ENCODE measurements around the gene CLCN5.

The CLCN5 gene

DNA sequence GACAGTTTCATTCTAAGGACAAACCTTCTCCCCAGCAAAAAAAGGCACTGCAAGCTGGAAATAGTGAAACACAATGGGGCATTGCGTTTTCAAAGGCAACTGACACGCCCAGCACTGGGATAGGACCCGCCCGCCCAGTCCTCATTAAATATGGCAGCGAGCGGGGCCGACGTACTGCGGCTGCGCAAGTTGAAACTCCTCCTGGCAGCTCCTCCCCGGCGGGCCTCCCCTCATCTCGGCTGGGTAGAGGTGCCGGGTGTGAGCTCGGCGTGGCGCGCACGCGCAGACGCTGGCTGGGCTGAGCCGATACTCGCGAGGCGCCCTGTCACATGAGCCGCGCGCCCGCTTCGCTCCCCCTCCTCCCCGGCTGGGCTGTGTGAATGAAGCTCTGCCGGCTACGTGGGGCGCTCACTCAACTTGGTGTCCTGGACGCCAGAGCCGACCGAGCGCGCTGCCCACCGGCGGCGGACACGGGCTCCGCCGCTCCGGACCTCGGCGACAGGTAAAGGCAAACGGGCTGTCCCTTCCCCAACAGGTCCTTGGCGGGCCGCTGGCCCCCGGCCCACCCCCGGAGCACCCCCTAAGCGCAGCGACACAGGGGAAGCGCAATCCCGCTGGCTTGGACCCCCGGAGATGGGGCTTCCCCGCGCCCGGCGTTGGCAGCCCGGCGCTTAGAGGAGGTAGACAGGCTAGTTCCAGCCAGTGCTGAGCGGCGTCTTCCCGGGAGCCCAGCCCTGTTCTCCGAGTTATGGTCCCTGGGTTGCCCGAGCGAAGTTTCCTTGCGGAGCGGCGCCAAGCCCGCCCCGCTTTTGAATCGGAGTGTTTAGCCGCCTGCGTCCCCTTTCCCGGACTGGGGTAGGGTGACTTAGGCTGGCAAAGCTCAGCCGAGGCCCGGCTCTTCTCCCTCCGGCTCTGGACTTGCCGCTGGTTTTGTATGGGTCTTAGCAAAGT, at the start of gene CLCN5:
CLCN5 (plus strand) TSS at position 306 of the 951 bp plus-strand sequence. CDS start 2,703 bp downstream, outside the sequence.
- peak; percentile 96 for ATAC-seq (ENCODE audit: low read depth)
- Mint-ChIP-seq H3K27ac (peak within 1 kb of the TSS; percentile 75), H3K9me3 (no peaks in the 10 kb centered on the region), H3K4me1 (peaks cover 4% of the 10 kb centered on the region), H3K27me3 (no peaks in the 10 kb centered on the region), H3K4me3 (peak within 1 kb of the TSS; percentile 80), H3K36me3 (no peaks in the 10 kb centered on the region)
- DNase-seq (ENCODE audit: low spot score in 2 of 2): peak; percentile 79 to 90

DNA sequence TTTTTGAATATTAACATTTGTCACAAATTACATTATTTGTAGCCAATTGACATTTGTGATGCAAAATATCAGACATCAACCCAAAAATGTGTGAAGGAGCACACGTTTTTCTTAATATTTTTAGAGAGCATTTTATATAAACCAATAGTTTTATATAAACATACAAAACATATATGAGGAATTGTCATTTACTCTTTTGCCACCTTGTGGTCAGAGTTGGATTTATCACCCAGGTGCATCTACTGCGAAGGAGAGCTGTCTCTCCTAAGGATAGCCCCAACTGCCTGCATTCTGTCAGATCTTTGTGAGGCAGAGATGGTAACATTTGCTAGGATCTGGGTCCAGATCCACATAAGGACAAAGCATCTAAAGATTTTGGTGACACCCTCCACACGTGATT, 45.6 kb upstream of the CLCN5 start:
- no peak for ATAC-seq (ENCODE audit: low read depth)
- DNase-seq (ENCODE audit: low spot score in 2 of 2): peak in 1 of 2 donors; percentile 14
- Mint-ChIP-seq H3K27me3 (no peaks in the 10 kb centered on the region), H3K4me1 (peaks cover 10% of the 10 kb centered on the region), H3K9me3 (no peaks in the 10 kb centered on the region), H3K4me3 (no peak overlapping the region), H3K36me3 (peaks cover 1% of the 10 kb centered on the region), H3K27ac (peak overlapping the region; percentile 68)

DNA sequence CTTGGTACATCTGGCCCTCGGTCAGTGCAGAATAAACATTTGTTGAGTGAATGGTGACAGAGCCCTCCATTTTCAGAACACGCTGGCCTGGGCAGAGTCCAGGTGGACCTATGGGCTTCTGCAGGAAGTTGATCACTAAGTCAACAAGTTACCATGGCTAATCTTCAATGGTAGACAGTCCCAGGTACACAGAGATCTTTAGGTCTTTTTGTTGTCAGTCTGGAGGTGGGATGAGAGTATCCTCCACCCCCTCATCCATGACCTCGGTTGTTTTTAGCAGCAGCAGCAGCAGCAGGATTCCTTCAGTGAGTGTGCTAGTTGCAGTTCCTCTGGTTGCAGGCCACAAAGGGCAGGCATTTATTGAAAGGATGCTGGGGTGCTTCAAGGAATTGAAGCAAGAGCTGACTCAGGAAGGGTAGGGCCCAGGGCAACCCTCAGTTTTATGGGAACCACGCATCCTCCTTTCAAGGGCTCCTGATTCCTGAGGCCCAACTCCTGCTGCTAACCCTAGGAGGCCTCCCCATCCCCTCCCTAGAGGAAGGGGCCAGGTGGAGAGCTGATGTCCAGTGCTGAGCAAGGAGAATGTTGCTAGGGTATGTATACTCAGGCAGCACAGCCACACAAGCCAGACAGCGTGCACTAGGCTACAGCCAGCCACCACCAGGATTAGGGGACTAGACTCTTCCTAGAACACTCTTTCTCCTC, 44.8 kb upstream of the CLCN5 start:
- H3K36me3 Mint-ChIP-seq: peaks cover 1% of the 10 kb centered on the region
- DNase-seq (ENCODE audit: low spot score in 2 of 2) (no peak), ATAC-seq (ENCODE audit: low read depth) (no peak)
- H3K9me3 Mint-ChIP-seq: no peaks in the 10 kb centered on the region
- peaks cover 12% of the 10 kb centered on the region for H3K4me1 Mint-ChIP-seq
- H3K27ac Mint-ChIP-seq: peak overlapping the region; percentile 68
- no peak overlapping the region for H3K4me3 Mint-ChIP-seq
- no peaks in the 10 kb centered on the region for H3K27me3 Mint-ChIP-seq

DNA sequence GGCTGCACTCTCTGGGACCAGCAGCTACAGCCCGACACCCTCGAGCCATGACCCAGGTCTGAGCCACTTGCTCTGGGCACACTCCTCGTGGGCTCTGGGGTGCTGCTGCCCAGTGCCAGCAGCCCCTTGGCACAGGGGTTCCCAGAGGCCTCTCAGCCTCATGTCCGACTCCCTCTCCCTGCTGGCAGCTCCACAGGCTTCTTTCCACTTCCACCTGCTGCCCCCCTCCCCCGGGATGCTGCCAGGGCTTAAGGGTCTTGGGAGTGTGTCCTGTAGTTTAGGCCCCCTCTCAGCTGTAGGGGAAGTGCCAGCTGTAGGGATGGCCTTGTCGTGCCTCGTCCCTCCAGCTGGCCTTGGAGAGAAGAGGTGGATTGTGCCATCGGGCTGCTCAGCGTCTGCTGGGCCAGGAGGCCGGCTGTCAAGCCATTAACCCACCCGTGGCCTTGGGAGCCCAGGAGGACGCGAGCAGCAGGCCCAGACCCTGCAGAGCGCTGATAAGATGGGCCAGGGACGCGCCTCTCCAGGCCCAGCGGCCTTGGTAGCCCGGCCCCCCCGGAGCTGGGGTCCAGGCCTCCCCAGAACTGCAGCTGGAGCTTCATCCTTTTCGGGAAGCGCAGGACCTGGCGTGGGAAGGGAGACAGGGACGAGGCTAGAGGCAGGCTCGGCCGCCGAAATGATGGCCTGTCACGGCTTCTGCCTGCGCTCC, 44.1 kb upstream of the CLCN5 start:
- Mint-ChIP-seq H3K27me3 (no peaks in the 10 kb centered on the region), H3K27ac (peak overlapping the region; percentile 68), H3K4me3 (peak overlapping the region; percentile 92), H3K36me3 (peaks cover 1% of the 10 kb centered on the region), H3K9me3 (no peaks in the 10 kb centered on the region), H3K4me1 (peaks cover 13% of the 10 kb centered on the region)
- no peak for ATAC-seq (ENCODE audit: low read depth)
- no peak for DNase-seq (ENCODE audit: low spot score in 2 of 2)

DNA sequence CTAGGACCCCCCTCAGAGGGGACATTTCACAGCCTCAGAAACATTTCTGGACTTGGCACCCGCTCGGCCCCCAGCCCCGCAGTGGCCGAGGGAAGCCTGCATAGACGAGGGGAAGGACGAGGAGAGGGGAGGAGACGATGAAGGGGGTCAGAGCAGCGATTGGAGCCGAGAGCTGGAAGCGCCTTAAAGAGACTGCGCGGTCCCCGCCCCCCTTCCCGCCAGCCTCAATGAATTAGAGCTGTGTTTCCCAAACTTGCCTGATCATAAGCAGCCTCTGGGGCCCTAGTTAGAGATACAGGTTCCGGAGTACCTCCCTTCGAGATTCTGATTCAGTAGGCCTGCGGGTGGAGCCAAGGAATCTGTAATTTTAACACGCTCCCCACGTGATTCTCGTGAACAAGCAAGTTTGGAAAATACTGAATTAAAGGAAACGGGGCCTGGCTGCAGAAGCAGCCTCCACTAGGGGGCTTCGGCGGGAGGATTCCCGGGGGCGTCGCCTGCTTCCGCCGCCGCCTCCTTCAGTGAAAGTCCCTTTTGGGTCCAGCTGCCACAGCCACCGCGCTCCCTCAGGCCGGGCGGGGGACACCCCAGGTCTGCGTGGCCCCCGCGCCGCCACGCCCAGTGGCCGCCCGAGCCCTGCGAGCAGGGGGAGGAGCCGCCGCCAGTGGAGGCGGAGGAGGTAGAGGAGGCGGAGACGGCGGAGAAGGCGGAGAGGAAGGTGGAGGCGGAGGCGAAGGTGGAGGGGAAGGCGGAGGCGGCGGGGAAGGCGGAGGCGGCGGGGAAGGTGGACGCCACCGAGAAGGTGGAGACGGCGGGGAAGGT, 43.4 kb upstream of the CLCN5 start, which contains the start of gene USP27X:
USP27X (plus strand) TSS at position 651 of the 822 bp plus-strand sequence. CDS start 824 bp downstream, outside the sequence.
- peak; percentile 89 for ATAC-seq (ENCODE audit: low read depth)
- peaks cover 13% of the 10 kb centered on the region for H3K4me1 Mint-ChIP-seq
- peak; percentile 57 to 74 for DNase-seq (ENCODE audit: low spot score in 2 of 2)
- H3K4me3 Mint-ChIP-seq: peak within 1 kb of the TSS; percentile 92
- H3K27me3 Mint-ChIP-seq: no peaks in the 10 kb centered on the region
- H3K9me3 Mint-ChIP-seq: no peaks in the 10 kb centered on the region
- H3K27ac Mint-ChIP-seq: peak within 1 kb of the TSS; percentile 83
- H3K36me3 Mint-ChIP-seq: peaks cover 2% of the 10 kb centered on the region

DNA sequence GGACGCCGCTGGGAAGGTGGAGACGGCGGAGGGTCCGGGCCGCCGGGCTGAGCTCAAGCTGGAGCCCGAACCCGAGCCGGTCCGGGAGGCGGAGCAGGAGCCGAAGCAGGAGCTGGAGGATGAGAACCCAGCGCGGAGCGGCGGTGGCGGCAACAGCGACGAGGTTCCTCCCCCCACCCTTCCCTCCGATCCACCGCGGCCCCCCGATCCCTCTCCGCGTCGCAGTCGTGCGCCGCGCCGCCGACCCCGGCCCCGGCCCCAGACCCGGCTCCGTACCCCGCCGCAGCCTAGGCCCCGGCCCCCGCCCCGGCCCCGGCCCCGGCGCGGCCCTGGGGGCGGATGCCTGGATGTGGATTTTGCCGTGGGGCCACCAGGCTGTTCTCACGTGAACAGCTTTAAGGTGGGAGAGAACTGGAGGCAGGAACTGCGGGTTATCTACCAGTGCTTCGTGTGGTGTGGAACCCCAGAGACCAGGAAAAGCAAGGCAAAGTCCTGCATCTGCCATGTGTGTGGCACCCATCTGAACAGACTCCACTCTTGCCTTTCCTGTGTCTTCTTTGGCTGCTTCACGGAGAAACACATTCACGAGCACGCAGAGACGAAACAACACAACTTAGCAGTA, 42.6 kb upstream of the CLCN5 start:
- DNase-seq (ENCODE audit: low spot score in 2 of 2) (peak in 1 of 2 donors; percentile 1), ATAC-seq (ENCODE audit: low read depth) (peak; percentile 8)
- Mint-ChIP-seq H3K4me3 (peak overlapping the region; percentile 92), H3K9me3 (no peaks in the 10 kb centered on the region), H3K4me1 (peaks cover 16% of the 10 kb centered on the region), H3K27ac (peak overlapping the region; percentile 83), H3K27me3 (no peaks in the 10 kb centered on the region), H3K36me3 (peaks cover 3% of the 10 kb centered on the region)

DNA sequence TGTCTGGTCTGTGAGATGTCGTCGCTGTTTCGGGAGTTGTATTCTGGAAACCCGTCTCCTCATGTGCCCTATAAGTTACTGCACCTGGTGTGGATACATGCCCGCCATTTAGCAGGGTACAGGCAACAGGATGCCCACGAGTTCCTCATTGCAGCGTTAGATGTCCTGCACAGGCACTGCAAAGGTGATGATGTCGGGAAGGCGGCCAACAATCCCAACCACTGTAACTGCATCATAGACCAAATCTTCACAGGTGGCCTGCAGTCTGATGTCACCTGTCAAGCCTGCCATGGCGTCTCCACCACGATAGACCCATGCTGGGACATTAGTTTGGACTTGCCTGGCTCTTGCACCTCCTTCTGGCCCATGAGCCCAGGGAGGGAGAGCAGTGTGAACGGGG, 41.7 kb upstream of the CLCN5 start:
- peaks cover 16% of the 10 kb centered on the region for H3K4me1 Mint-ChIP-seq
- peaks cover 3% of the 10 kb centered on the region for H3K36me3 Mint-ChIP-seq
- DNase-seq (ENCODE audit: low spot score in 2 of 2) (no peak), ATAC-seq (ENCODE audit: low read depth) (no peak)
- H3K9me3 Mint-ChIP-seq: no peaks in the 10 kb centered on the region
- H3K27ac Mint-ChIP-seq: no peak overlapping the region
- H3K27me3 Mint-ChIP-seq: no peaks in the 10 kb centered on the region
- H3K4me3 Mint-ChIP-seq: no peak overlapping the region

DNA sequence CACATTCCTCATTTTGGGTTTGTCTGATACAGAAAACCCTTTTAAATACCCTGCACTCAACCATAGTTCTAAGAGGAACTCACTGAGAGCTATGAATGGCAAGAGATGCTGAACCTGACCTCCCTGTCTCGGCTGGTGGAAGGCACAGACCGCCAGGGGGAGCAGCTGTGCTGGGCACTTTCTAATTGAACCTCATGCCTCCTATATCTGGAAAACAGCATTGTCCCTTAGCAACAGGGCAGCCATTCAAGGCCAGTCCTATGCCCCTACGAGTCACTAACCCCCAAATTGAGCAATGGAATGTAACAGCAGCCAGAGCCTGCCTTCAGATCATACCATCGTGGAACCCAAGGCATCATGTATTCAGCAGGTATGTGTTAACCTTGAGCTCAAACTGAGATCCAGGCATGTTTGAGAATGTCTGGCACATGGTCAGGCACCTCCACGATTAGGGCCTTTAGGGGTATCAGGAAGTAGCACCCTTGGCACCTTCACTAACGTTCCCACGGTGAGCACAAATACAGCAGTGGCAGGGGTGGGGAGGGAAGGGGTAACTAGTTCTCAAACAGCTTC, 38.0 kb upstream of the CLCN5 start:
- Mint-ChIP-seq H3K27me3 (peaks cover 1% of the 10 kb centered on the region), H3K27ac (no peak overlapping the region), H3K4me1 (peaks cover 15% of the 10 kb centered on the region), H3K36me3 (peaks cover 3% of the 10 kb centered on the region), H3K9me3 (no peaks in the 10 kb centered on the region), H3K4me3 (no peak overlapping the region)
- peak; percentile 34 to 41 for DNase-seq (ENCODE audit: low spot score in 2 of 2)
- ATAC-seq (ENCODE audit: low read depth): peak; percentile 46

DNA sequence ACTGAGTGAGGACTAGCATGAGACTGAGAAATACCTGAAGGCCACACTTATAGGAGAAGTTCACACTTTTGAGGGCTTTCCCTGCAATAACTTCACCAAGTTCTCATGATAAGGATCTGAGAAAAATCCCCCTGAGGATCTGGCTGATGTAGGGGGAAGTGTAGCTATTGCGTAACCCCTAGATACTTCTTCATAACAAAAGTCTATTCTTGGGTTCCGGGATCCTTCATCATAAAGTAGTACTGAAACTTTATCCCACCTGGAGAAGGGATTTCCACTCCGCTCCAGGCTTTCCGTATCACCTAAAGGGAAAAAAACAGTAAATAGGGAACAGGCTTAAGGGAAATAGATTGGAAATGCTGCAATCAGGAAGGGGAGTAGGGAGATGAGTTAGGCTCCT, 29.9 kb upstream of the CLCN5 start:
- H3K9me3 Mint-ChIP-seq: peaks cover 10% of the 10 kb centered on the region
- H3K27ac Mint-ChIP-seq: no peak overlapping the region
- no peak overlapping the region for H3K4me3 Mint-ChIP-seq
- DNase-seq (ENCODE audit: low spot score in 2 of 2) (no peak), ATAC-seq (ENCODE audit: low read depth) (no peak)
- H3K4me1 Mint-ChIP-seq: no peaks in the 10 kb centered on the region
- peaks cover 6% of the 10 kb centered on the region for H3K36me3 Mint-ChIP-seq
- H3K27me3 Mint-ChIP-seq: peaks cover 11% of the 10 kb centered on the region

DNA sequence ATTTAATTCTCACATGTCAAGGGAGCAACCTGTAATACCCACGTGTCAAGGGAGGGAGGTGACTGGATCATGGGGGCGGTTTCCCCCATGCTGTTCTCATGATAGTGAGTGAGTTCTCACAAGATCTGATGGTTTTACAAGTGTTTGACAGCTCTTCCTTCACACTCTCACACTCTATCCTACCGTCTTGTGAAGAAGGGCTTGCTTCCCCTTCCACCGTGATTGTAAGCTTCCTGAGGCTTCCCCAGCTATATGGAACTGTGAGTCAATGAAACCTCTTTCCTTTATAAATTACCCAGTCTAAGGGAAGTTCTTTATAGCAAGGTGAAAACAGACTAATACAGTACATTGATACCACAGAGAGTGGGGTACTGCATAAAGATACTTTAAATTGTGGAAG, 25.4 kb upstream of the CLCN5 start:
- no peaks in the 10 kb centered on the region for H3K4me1 Mint-ChIP-seq
- peaks cover 10% of the 10 kb centered on the region for H3K27me3 Mint-ChIP-seq
- peaks cover 6% of the 10 kb centered on the region for H3K36me3 Mint-ChIP-seq
- peaks cover 10% of the 10 kb centered on the region for H3K9me3 Mint-ChIP-seq
- ATAC-seq (ENCODE audit: low read depth): no peak
- DNase-seq (ENCODE audit: low spot score in 2 of 2): no peak
- H3K27ac Mint-ChIP-seq: no peak overlapping the region
- no peak overlapping the region for H3K4me3 Mint-ChIP-seq

DNA sequence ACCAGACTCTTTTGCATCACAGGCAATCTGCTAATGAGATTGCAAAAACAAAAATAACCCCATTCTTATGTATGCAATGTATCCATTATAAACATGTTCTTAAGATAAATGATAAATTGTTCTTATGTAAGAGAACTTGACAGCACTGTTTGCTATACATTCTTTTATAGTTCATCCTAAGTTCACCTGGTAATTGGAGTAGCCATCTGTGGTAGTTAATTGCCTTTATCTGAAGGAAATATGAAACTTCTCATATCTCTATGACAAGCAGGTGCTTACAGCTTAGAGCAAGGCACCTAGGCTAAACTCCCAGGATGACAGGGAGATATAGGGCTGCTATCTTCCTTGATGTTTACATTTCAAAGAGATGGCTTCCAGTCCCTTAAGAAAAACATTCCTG, 21.3 kb upstream of the CLCN5 start:
- H3K4me3 Mint-ChIP-seq: no peak overlapping the region
- H3K36me3 Mint-ChIP-seq: peaks cover 6% of the 10 kb centered on the region
- peaks cover 10% of the 10 kb centered on the region for H3K27me3 Mint-ChIP-seq
- DNase-seq (ENCODE audit: low spot score in 2 of 2): no peak
- H3K4me1 Mint-ChIP-seq: no peaks in the 10 kb centered on the region
- no peak for ATAC-seq (ENCODE audit: low read depth)
- peaks cover 9% of the 10 kb centered on the region for H3K9me3 Mint-ChIP-seq
- no peak overlapping the region for H3K27ac Mint-ChIP-seq

DNA sequence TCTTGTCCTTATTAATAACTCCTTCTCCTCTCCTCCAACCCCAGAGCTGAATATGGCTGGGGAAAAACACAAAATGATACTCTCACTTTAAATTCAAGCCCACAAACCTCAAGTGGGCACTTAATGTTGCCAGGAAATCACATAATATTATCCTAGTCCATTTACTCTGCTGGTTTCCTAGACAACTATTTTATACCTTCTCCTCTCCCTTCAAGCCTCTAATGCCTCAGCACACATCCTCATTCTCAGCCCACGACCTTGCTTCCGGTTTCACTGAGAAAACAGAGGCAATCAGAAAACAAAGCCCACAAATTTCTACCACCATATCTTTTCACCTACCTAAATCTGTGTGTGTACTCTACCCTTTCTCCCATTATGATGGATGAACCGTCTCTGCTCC, 12.1 kb upstream of the CLCN5 start:
- ATAC-seq (ENCODE audit: low read depth) (peak; percentile 92), DNase-seq (ENCODE audit: low spot score in 2 of 2) (no peak)
- H3K27me3 Mint-ChIP-seq: no peaks in the 10 kb centered on the region
- H3K36me3 Mint-ChIP-seq: no peaks in the 10 kb centered on the region
- peak overlapping the region; percentile 83 for H3K27ac Mint-ChIP-seq
- no peaks in the 10 kb centered on the region for H3K9me3 Mint-ChIP-seq
- H3K4me1 Mint-ChIP-seq: peaks cover 11% of the 10 kb centered on the region
- H3K4me3 Mint-ChIP-seq: no peak overlapping the region

Measured in memory B cell (primary cell).